Activated T-helper 2 cell treated with anti-CD3 and anti-CD28 coated beads, Interferon-gamma antibody, Interleukin-2, Interleukin-4, amounts not matched to agents 10 μg/mL and 5 μg/mL and 100 μg/mL, durations not matched to agents 14 hours and 24 hours and 36 hours (primary cell): ENCODE measurements around the gene PGLYRP4. TPM values are rescaled to one million over a fixed set of nuclear protein-coding genes. Genes with fewer than 3 reads are reported as not detected.

Experiments used
- DNase-seq: peaks from one replicate; pipeline ENCODE4 v3.0.0; 2021; ENCODE audit warnings: low spot score
- H3K27ac Mint-ChIP-seq: one replicate; pipeline ENCODE4 v1.8.0; 2021; ENCODE audit warnings: mixed read lengths
- H3K27me3 Mint-ChIP-seq: one replicate; pipeline ENCODE4 v1.8.0; 2021; ENCODE audit warnings: low read depth, mixed read lengths
- H3K36me3 Mint-ChIP-seq: one replicate; pipeline ENCODE4 v1.8.0; 2021; ENCODE audit warnings: low read depth, mixed read lengths
- H3K4me1 Mint-ChIP-seq: one replicate; pipeline ENCODE4 v1.8.0; 2021; ENCODE audit warnings: low read depth, mixed read lengths
- H3K4me3 Mint-ChIP-seq: one replicate; pipeline ENCODE4 v1.8.0; 2021; ENCODE audit warnings: low read depth, mild to moderate bottlenecking, moderate library complexity, mixed read lengths
- H3K9me3 Mint-ChIP-seq: one replicate; pipeline ENCODE4 v1.8.0; 2021; ENCODE audit warnings: mixed read lengths
- intact Hi-C: fragments of 100-400 bp; cut with micrococcal nuclease; formaldehyde crosslinking; loops from one replicate; pipeline ENCODE4 v1.15.1; 2023
- total RNA-seq: library from RNA; stranded (reverse); gene quantifications from 2 replicates; pipeline ENCODE4 v1.2.3, GENCODE V29; 2022

Gene PGLYRP4, protein sequence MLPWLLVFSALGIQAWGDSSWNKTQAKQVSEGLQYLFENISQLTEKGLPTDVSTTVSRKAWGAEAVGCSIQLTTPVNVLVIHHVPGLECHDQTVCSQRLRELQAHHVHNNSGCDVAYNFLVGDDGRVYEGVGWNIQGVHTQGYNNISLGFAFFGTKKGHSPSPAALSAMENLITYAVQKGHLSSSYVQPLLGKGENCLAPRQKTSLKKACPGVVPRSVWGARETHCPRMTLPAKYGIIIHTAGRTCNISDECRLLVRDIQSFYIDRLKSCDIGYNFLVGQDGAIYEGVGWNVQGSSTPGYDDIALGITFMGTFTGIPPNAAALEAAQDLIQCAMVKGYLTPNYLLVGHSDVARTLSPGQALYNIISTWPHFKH
- not detected in 2 replicates for total RNA-seq

DNA sequence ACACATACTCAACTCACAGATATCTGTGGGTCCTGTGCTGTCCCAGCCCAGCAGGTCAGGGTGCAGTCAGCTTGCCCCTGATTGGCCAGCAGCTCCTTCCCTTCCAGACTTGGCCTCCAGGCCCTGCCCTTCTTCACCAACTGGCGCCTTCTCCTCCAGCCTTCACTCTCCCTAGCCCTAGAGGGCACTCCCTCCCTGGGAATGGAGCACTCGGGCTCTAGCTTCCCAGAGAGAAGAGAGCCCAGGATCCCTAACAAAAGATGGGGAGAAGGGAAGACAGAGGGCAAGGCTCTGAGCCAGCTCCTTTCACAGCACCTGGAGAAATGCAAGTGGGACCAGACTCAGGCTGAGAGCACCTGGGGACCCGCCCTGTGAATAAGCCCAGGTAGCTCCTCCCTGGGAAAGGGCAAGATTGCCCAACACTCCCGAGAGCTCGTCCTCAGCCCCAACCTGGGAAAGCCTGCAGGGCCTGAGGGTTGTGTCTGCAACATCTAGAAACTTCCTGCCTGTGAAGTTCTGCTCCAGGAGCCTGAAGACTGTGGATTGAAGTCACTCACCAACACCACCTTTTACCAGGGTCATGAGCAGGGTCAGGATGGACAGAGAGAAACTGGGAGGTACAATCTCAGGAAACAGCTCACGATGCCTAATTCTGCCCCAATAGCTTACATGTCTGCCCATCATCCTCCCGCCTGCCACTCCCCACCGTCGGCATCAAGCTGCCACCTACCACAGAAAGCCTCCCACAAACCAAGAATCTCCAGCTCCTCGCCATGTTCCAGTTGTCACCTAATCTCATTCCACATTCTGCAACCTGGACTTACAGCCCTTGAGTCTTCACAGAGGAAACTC is at the start of gene PGLYRP4:
PGLYRP4 (minus strand) TSS at position 331 of the 852 bp plus-strand sequence. CDS start 909 bp downstream, outside the sequence.
- H3K4me1 Mint-ChIP-seq: peaks cover 12% of the 10 kb centered on the region
- no peak for DNase-seq
- H3K9me3 Mint-ChIP-seq: no peaks in the 10 kb centered on the region
- H3K27ac Mint-ChIP-seq: no peak within 1 kb of the TSS
- no peak within 1 kb of the TSS for H3K4me3 Mint-ChIP-seq
- H3K36me3 Mint-ChIP-seq: no peaks in the 10 kb centered on the region
- intact Hi-C loops: no loop called here
- H3K27me3 Mint-ChIP-seq: peaks cover 10% of the 10 kb centered on the region

- no peak overlapping the region for H3K4me3 Mint-ChIP-seq
- H3K9me3 Mint-ChIP-seq: no peaks in the 10 kb centered on the region
- no peak overlapping the region for H3K27ac Mint-ChIP-seq
- intact Hi-C loops: no loop called here
- no peaks in the 10 kb centered on the region for H3K27me3 Mint-ChIP-seq
- DNase-seq: no peak
- H3K36me3 Mint-ChIP-seq: no peaks in the 10 kb centered on the region
- no peaks in the 10 kb centered on the region for H3K4me1 Mint-ChIP-seq
Measured at GRCh38 chr1:153397924-153398651, 49.4 kb upstream of the PGLYRP4 start.

GRCh38 chr1:153397051-153397923 is 48.6 kb upstream of the PGLYRP4 start:
- Mint-ChIP-seq H3K4me1 (no peaks in the 10 kb centered on the region), H3K4me3 (no peak overlapping the region), H3K27ac (no peak overlapping the region), H3K36me3 (no peaks in the 10 kb centered on the region), H3K9me3 (no peaks in the 10 kb centered on the region), H3K27me3 (no peaks in the 10 kb centered on the region)
- no peak for DNase-seq
- intact Hi-C loops: no loop called here

DNA sequence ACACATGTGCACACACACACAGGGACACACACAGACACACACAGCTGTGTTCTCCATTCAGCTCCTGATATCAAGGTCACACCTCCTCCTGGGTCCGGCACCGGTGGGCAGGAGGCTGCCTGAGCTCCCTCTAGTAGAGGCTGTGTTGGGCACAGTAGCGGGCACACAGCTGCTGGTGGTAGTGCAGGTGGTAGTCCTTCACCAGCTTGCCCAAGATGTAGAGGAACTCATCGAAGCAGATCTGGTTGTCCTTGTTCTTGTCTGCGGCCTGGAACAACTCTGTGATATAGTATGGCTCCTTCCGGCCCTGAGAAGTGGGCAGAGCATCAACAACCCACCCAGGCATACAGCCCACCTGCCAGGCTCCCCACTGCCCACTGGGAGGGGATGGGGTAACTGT is 47.8 kb upstream of the PGLYRP4 start:
- Mint-ChIP-seq H3K4me3 (no peak overlapping the region), H3K4me1 (no peaks in the 10 kb centered on the region), H3K9me3 (no peaks in the 10 kb centered on the region), H3K36me3 (no peaks in the 10 kb centered on the region), H3K27ac (no peak overlapping the region), H3K27me3 (no peaks in the 10 kb centered on the region)
- no peak for DNase-seq
- intact Hi-C loops: no loop called here

DNA sequence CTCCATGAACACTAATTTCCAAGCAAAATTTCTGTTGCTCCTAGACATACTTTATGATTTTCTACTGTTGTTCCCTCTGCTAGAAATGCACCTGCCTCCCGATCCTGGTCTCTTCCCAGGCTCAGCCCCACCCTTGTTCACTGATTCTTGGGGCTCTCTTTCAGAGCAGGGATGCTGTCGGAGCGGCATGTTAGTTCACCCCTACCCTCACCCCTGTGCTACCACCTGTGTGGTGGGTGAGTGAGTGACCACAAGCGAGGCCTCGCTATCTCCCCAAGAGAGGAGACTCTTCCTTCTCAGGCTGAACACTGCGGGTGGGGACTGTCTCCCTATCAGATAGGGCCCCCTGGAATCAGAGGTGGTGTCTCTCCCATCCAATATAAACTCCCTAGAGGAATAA is 47.1 kb upstream of the PGLYRP4 start:
- Mint-ChIP-seq H3K9me3 (no peaks in the 10 kb centered on the region), H3K4me3 (no peak overlapping the region), H3K27ac (no peak overlapping the region), H3K4me1 (no peaks in the 10 kb centered on the region), H3K27me3 (no peaks in the 10 kb centered on the region), H3K36me3 (no peaks in the 10 kb centered on the region)
- no peak for DNase-seq
- intact Hi-C loops: no loop called here

GRCh38 chr1:153395136-153395685 is 46.6 kb upstream of the PGLYRP4 start:
- no peaks in the 10 kb centered on the region for H3K36me3 Mint-ChIP-seq
- no peak for DNase-seq
- H3K4me1 Mint-ChIP-seq: no peaks in the 10 kb centered on the region
- no peaks in the 10 kb centered on the region for H3K27me3 Mint-ChIP-seq
- intact Hi-C loops: no loop called here
- H3K9me3 Mint-ChIP-seq: no peaks in the 10 kb centered on the region
- no peak overlapping the region for H3K4me3 Mint-ChIP-seq
- no peak overlapping the region for H3K27ac Mint-ChIP-seq

- Mint-ChIP-seq H3K36me3 (no peaks in the 10 kb centered on the region), H3K9me3 (no peaks in the 10 kb centered on the region), H3K27me3 (no peaks in the 10 kb centered on the region), H3K27ac (no peak overlapping the region), H3K4me3 (no peak overlapping the region), H3K4me1 (no peaks in the 10 kb centered on the region)
- no peak for DNase-seq
- intact Hi-C loops: no loop called here
Measured at GRCh38 chr1:153394391-153394790, 45.8 kb upstream of the PGLYRP4 start.

DNA sequence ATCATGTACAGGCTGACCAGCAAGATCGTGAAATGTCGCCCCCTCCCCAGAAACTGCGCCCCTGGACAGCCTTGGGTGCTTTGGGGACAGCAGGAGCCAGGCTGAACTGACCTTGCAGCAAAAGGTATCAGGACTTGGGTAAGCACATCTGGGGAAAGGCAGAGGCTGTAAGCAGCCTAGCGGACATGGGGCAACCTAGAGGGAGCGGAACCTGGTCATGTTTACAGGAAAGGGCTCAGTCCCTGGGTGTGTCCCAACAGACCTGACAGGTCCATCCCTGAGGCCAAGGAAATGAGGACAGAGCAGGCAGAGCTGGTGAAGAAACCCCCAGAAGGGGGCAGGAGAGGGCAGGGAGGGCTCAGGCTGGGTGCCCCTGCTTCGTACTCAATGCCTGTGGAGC is 45.3 kb upstream of the PGLYRP4 start:
- Mint-ChIP-seq H3K9me3 (no peaks in the 10 kb centered on the region), H3K36me3 (no peaks in the 10 kb centered on the region), H3K27ac (no peak overlapping the region), H3K4me1 (no peaks in the 10 kb centered on the region), H3K4me3 (no peak overlapping the region), H3K27me3 (no peaks in the 10 kb centered on the region)
- intact Hi-C loops: no loop called here
- DNase-seq: no peak

- no peak overlapping the region for H3K27ac Mint-ChIP-seq
- H3K36me3 Mint-ChIP-seq: no peaks in the 10 kb centered on the region
- H3K9me3 Mint-ChIP-seq: no peaks in the 10 kb centered on the region
- no peak for DNase-seq
- H3K27me3 Mint-ChIP-seq: no peaks in the 10 kb centered on the region
- intact Hi-C loops: no loop called here
- no peaks in the 10 kb centered on the region for H3K4me1 Mint-ChIP-seq
- no peak overlapping the region for H3K4me3 Mint-ChIP-seq
Measured at GRCh38 chr1:153392822-153393221, 44.2 kb upstream of the PGLYRP4 start.

DNA sequence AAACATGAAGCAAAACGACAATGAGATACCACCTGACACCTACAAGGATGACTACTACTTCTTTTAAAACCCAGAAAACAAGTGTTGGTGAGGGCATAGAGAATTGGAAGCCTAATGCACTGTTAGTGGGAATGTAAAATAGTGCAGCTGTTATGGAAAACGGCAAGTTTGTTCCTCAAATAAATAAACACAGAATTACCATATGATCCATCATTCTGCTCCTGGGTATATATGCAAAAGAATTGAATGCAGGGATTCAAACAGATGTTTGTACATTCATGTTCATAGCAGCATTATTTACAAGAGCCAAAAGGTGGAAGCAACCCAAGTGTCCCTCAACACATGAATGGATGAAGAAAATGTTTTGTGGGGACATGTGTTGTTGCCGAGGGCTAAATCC is 43.6 kb upstream of the PGLYRP4 start:
- H3K27ac Mint-ChIP-seq: no peak overlapping the region
- H3K4me1 Mint-ChIP-seq: no peaks in the 10 kb centered on the region
- no peaks in the 10 kb centered on the region for H3K9me3 Mint-ChIP-seq
- no peaks in the 10 kb centered on the region for H3K27me3 Mint-ChIP-seq
- no peak overlapping the region for H3K4me3 Mint-ChIP-seq
- DNase-seq: no peak
- intact Hi-C loops: no loop called here
- no peaks in the 10 kb centered on the region for H3K36me3 Mint-ChIP-seq

DNA sequence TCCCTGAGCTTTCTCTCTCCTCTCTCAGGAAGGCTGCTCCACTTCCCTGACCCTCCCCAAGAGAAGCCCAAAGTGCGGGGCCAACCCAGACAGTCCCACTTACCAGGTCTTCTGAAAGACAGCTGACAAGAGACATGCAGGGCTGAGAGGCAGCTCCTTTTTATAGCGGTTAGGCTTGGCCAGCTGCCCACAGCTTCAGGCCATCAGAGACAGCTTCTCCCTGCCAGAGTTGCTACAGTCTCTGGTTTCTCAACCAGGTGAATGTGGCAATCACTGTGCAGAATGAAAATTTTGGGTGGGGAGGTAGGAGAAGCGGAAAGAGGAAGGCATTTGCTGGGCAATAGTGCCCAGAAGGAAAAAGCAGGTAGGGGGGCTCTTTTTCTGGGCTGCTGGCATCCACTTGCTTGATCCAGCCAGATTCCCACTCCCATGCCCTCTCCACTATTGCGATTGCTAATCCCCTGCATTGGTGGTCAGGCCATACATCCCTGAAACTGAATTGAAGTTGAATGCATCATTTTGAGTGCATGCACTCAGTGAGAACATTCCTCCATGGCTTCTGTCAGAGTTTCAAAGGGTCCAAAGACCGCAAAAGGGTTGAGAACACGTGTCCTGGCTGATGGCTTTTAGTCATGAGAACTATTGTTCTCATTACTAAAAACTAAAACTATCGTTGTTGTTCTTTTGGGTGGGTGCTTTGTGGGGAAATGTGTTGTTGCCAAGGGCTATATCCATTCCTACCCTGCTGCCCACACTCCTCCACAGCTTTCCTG is 42.5 kb upstream of the PGLYRP4 start, which contains the start of gene S100A8:
S100A8 (minus strand) TSS at position 136 of the 773 bp plus-strand sequence. CDS start 538 bp downstream, outside the sequence.
- DNase-seq: no peak
- peaks cover 4% of the 10 kb centered on the region for H3K4me1 Mint-ChIP-seq
- H3K27ac Mint-ChIP-seq: no peak within 1 kb of the TSS
- H3K4me3 Mint-ChIP-seq: no peak within 1 kb of the TSS
- no peaks in the 10 kb centered on the region for H3K36me3 Mint-ChIP-seq
- H3K9me3 Mint-ChIP-seq: no peaks in the 10 kb centered on the region
- intact Hi-C loops: no loop called here
- peaks cover 2% of the 10 kb centered on the region for H3K27me3 Mint-ChIP-seq
